HCT116 (cell line): Measurements from ENCODE around the gene USP10. TPM values are rescaled to one million over a fixed set of nuclear protein-coding genes. Genes with fewer than 3 reads are reported as not detected.

Source experiments
- ATAC-seq: fragments of 200-7000 bp; cut with Tn5 transposase; 2 replicates; pipeline ENCODE4 v1.9.1; 2020; ENCODE audit warnings: mild to moderate bottlenecking, moderate library complexity
- BruUV-seq: library from RNA; stranded (reverse); fragments of 400-500 nt; replicated peaks from 2 replicates; lab custom pipeline; 2021; lab: Mats Ljungman, UMichigan
- CTCF ChIA-PET: fragments of 300-600 bp; sonication (Branson Sonifier 250); formaldehyde crosslinking; loops from one replicate; lab custom pipeline; 2021; ENCODE audit warnings: antibody characterized with exemption; lab: Charles Lee
- POLR2A ChIA-PET: fragments of 300-600, 350-600 bp; sonication (Branson Sonifier 250); formaldehyde crosslinking; loops from one replicate; lab custom pipeline; 2021; ENCODE audit warnings: antibody characterized with exemption; lab: Charles Lee
- RAD21 ChIA-PET, 2 experiments: fragments of 300-600 bp; sonication (Branson Sonifier 250); formaldehyde crosslinking; loops; one replicate each; lab custom pipeline; 2023; ENCODE audit warnings: low total read pairs in 2 of 2; ENCODE audit not compliant: uncharacterized antibody in 2 of 2, unreplicated experiment in 2 of 2, low non-redundant PET in 1 of 2; lab: Charles Lee
- DNase-seq: peaks from one replicate; pipeline ENCODE4 v3.0.0-alpha.2; 2010; ENCODE audit warnings: low read depth, low spot score
- H2AFZ ChIP-seq: fragments of 200-600 bp; shearing (Covaris generic), sonication (generic); 2 replicates; pipeline ENCODE4 v1.6.1; 2017; ENCODE audit warnings: low read depth, mixed run types, mixed read lengths, antibody characterized with exemption, low read length; ENCODE audit not compliant: poor library complexity, severe bottlenecking
- H3K27ac ChIP-seq: 2 replicates; pipeline ENCODE4 v1.5.1; 2012; ENCODE audit warnings: low read depth, low read length
- H3K27me3 ChIP-seq: fragments of 200-600 bp; sonication (generic); 2 replicates; pipeline ENCODE4 v1.6.1; 2016; ENCODE audit warnings: mixed run types, low read length, mixed read lengths; ENCODE audit not compliant: insufficient read depth
- H3K36me3 ChIP-seq, 2 experiments: fragments of 200-500 bp in 1 of 2; fragments of 200-600 bp in 1 of 2; sonication (Bioruptor generic) in 1 of 2; sonication (generic) in 1 of 2; 2 replicates each; pipeline versions ENCODE4 v1.5.1 to v1.6.1; 2014 to 2016; ENCODE audit warnings: low read length in 2 of 2, inconsistent platforms in 1 of 2, mixed read lengths in 1 of 2, mixed run types in 1 of 2; ENCODE audit not compliant: insufficient read depth in 2 of 2, control insufficient read depth in 1 of 2
- H3K4me1 ChIP-seq, 2 experiments: fragments of 200-600 bp in 1 of 2; sonication (generic) in 1 of 2; 2 replicates each; pipeline versions ENCODE4 v1.5.1 to v1.6.1; 2012 to 2017; ENCODE audit warnings: low read length in 2 of 2, inconsistent platforms in 1 of 2, mild to moderate bottlenecking in 1 of 2, mixed read lengths in 1 of 2, mixed run types in 1 of 2, moderate library complexity in 1 of 2; ENCODE audit not compliant: insufficient read depth in 2 of 2, control insufficient read depth in 1 of 2
- H3K4me2 ChIP-seq: fragments of 200-600 bp; sonication (generic); 2 replicates; pipeline ENCODE4 v1.6.1; 2017; ENCODE audit warnings: mixed run types, low read length, mixed read lengths
- H3K4me3 ChIP-seq, 2 experiments: fragments of 200-600 bp in 1 of 2; sonication (generic) in 1 of 2; replicated peaks in 1 of 2; 2 replicates each; pipeline ENCODE4 v1.5.1; 2011 to 2016; ENCODE audit warnings: low read length in 2 of 2, control low read depth in 1 of 2, low read depth in 1 of 2, mild to moderate bottlenecking in 1 of 2, mixed read lengths in 1 of 2, mixed run types in 1 of 2
- H3K79me2 ChIP-seq: fragments of 200-600 bp; sonication (generic); 2 replicates; pipeline ENCODE4 v1.6.1; 2017; ENCODE audit warnings: mild to moderate bottlenecking, mixed run types, low read length, moderate library complexity, mixed read lengths; ENCODE audit not compliant: insufficient read depth
- H3K9ac ChIP-seq: fragments of 200-600 bp; sonication (generic); 2 replicates; pipeline ENCODE4 v1.6.1; 2016; ENCODE audit warnings: low read length, mixed read lengths
- H3K9me2 ChIP-seq: fragments of 200-600 bp; sonication (generic), shearing (Covaris generic); 2 replicates; pipeline ENCODE4 v1.6.1; 2017; ENCODE audit warnings: mixed run types, mild to moderate bottlenecking, moderate library complexity; ENCODE audit not compliant: insufficient read depth
- H3K9me3 ChIP-seq, 2 experiments: fragments of 200-500 bp in 1 of 2; fragments of 200-600 bp in 1 of 2; sonication (Bioruptor generic) in 1 of 2; sonication (generic) in 1 of 2; 2 replicates each; pipeline ENCODE4 v1.6.1; 2014 to 2017; ENCODE audit warnings: low read length in 2 of 2, mixed read lengths in 2 of 2, inconsistent platforms in 1 of 2, low read depth in 1 of 2, mild to moderate bottlenecking in 1 of 2, mixed run types in 1 of 2, moderate library complexity in 1 of 2; ENCODE audit not compliant: control insufficient read depth in 1 of 2, insufficient read depth in 1 of 2
- H4K20me1 ChIP-seq: fragments of 200-600 bp; sonication (generic), shearing (Covaris generic); 2 replicates; pipeline ENCODE4 v1.6.1; 2017; ENCODE audit warnings: mixed run types, mild to moderate bottlenecking, moderate library complexity; ENCODE audit not compliant: insufficient read depth
- CEBPB ChIP-seq: IDR thresholded peaks from 2 replicates; pipeline ENCODE4 v1.6.1; 2012; ENCODE audit warnings: low read depth
- ELF1 ChIP-seq: IDR thresholded peaks from 2 replicates; pipeline ENCODE4 v1.6.1; 2012; ENCODE audit warnings: low read depth, borderline replicate concordance
- EZH2 ChIP-seq: fragments of 200-600 bp; sonication (generic); IDR thresholded peaks from 2 replicates; pipeline ENCODE4 v1.6.1; 2017; ENCODE audit warnings: antibody characterized with exemption, mixed run types
- EZH2phosphoT487 ChIP-seq: fragments of 200-600 bp; IDR thresholded peaks from 2 replicates; pipeline ENCODE4 v1.6.1; 2018; ENCODE audit warnings: antibody characterized with exemption, borderline replicate concordance
- JUND ChIP-seq: IDR thresholded peaks from 2 replicates; pipeline ENCODE4 v1.6.1; 2012
- POLR2A ChIP-seq: IDR thresholded peaks from 2 replicates; pipeline ENCODE4 v1.7.0; 2011; ENCODE audit warnings: borderline replicate concordance; ENCODE audit not compliant: insufficient read depth, insufficient read length; ENCODE audit errors: extremely low read depth
- POLR2AphosphoS5 ChIP-seq: IDR thresholded peaks from 2 replicates; pipeline ENCODE4 v1.6.1; 2011; ENCODE audit warnings: mild to moderate bottlenecking, low read depth, low read length, moderate library complexity
- RAD21 ChIP-seq: IDR thresholded peaks from 2 replicates; pipeline ENCODE4 v1.6.1; 2012; ENCODE audit warnings: low read depth, mild to moderate bottlenecking
- SIN3A ChIP-seq: IDR thresholded peaks from 2 replicates; pipeline ENCODE4 v1.6.1; 2012; ENCODE audit warnings: low read depth
- SP1 ChIP-seq: IDR thresholded peaks from 2 replicates; pipeline ENCODE4 v1.6.1; 2012; ENCODE audit warnings: low read depth
- SRF ChIP-seq: IDR thresholded peaks from 2 replicates; pipeline ENCODE4 v1.6.1; 2012; ENCODE audit warnings: low read depth
- TCF7L2 ChIP-seq: IDR thresholded peaks from 2 replicates; pipeline ENCODE4 v1.7.0; 2011; ENCODE audit warnings: borderline replicate concordance, inconsistent platforms; ENCODE audit not compliant: insufficient read depth, insufficient read length; ENCODE audit errors: extremely low read depth
- ZFX ChIP-seq: fragments of 450-650 bp; IDR thresholded peaks from 2 replicates; pipeline ENCODE4 v1.6.1; 2017
- ZNF274 ChIP-seq: fragments of 200-500 bp; sonication (Bioruptor generic); IDR thresholded peaks from 2 replicates; pipeline ENCODE4 v1.6.1; 2014; ENCODE audit warnings: mild to moderate bottlenecking, low read depth, low read length, inconsistent platforms
- intact Hi-C: fragments of 100-400 bp; cut with micrococcal nuclease; formaldehyde crosslinking; loops from 2 replicates; pipeline ENCODE4 v1.10.0; 2022
- total RNA-seq: library from RNA; stranded (reverse); gene quantifications from one replicate; pipeline ENCODE4 v1.2.1, GENCODE V29; 2021; ENCODE audit not compliant: unreplicated experiment
- TF ChIP-seq, protein P1 (sequence below): IDR thresholded peaks from 2 replicates; pipeline ENCODE4 v1.6.1; 2012
- TF ChIP-seq, protein P2 (sequence below): IDR thresholded peaks from 2 replicates; pipeline ENCODE4 v1.6.1; 2012
- TF ChIP-seq, protein P3 (sequence below), 3 experiments: fragments of 200-600 bp in 1 of 3; sonication (generic) in 1 of 3; IDR thresholded peaks in 2 of 3; conservative IDR thresholded peaks in 1 of 3; 2 replicates each; pipeline ENCODE4 v1.5.1; 2012 to 2017; ENCODE audit warnings: low read depth in 2 of 3, low read length in 2 of 3, antibody characterized with exemption in 1 of 3, borderline replicate concordance in 1 of 3, control low read depth in 1 of 3, mild to moderate bottlenecking in 1 of 3, mixed read lengths in 1 of 3, mixed run types in 1 of 3, moderate library complexity in 1 of 3; ENCODE audit not compliant: insufficient read depth in 1 of 3
- TF ChIP-seq, protein P4 (sequence below): IDR thresholded peaks from 2 replicates; pipeline ENCODE4 v1.6.1; 2012; ENCODE audit warnings: low read depth

The USP10 gene
- total RNA-seq, 1 experiment from 2014 or later: 175 TPM

DNA sequence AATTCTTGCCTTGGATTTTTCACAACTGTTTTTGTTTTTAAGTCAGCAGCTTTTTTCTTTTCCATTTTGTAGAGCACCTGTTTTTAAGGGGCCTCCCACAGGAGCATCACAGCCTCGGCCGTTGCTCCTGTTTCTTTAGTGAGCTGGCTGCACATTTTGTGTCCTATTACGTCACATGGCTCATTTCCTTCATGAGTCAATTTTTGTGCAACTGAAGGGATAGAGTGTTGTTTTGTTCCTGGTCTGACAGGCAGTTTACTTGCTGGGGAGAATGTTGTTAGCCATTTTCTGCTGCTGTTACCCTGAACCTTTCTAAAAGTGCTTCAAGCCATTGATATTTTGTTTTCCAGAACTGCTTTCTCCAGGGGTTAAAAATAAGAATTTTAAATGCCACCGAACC is 75.0 kb downstream of the USP10 start (continued):
- TF ChIP-seq CEBPB (no peak), EZH2 (no peak), ELF1 (no peak), SRF (no peak)
- TF ChIP-seq, protein P1, sequence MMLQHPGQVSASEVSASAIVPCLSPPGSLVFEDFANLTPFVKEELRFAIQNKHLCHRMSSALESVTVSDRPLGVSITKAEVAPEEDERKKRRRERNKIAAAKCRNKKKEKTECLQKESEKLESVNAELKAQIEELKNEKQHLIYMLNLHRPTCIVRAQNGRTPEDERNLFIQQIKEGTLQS: no peak

DNA sequence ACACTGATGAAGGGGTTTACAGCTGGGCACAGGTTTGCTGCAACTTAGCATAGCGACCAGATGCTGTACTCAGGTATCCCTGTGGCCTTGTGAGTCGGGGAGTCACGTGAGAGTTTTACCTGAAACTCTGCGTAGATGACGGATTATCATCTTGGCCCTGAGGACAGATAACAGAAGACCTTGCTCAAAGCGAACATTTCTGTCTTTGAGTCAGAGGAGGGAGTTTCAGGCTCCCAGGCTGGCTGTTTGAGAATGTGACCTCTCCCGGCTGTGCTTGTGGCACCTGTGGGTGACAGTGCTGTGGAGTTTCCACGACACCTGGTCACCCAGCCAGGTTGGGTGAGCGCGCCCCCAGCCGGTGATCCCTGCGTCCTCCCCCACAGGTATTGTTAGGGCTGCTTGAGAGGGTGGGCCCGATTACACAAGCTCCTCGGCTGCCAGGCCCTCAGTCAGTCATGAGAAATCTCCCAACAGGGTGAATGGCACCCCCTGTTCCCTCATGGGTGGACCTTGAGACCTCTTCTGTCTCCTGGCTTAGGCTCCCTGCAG is 75.5 kb downstream of the USP10 start:
- Histone ChIP-seq H2AFZ (no peak overlapping the region), H4K20me1 (no peaks in the 10 kb centered on the region), H3K36me3 (peaks cover 48 to 71% of the 10 kb centered on the region in 2 experiments), H3K79me2 (peaks cover 33% of the 10 kb centered on the region), H3K4me2 (no peak overlapping the region), H3K9me2 (no peaks in the 10 kb centered on the region), H3K27ac (no peak overlapping the region), H3K9ac (no peak overlapping the region), H3K4me3 (no peak overlapping the region), H3K4me1 (no peaks in the 10 kb centered on the region), H3K9me3 (no peaks in the 10 kb centered on the region), H3K27me3 (no peaks in the 10 kb centered on the region)
- no peak for TF ChIP-seq SP1
- TF ChIP-seq, protein P2, sequence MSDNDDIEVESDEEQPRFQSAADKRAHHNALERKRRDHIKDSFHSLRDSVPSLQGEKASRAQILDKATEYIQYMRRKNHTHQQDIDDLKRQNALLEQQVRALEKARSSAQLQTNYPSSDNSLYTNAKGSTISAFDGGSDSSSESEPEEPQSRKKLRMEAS: no peak
- TF ChIP-seq JUND: no peak
- TF ChIP-seq, protein P3, sequence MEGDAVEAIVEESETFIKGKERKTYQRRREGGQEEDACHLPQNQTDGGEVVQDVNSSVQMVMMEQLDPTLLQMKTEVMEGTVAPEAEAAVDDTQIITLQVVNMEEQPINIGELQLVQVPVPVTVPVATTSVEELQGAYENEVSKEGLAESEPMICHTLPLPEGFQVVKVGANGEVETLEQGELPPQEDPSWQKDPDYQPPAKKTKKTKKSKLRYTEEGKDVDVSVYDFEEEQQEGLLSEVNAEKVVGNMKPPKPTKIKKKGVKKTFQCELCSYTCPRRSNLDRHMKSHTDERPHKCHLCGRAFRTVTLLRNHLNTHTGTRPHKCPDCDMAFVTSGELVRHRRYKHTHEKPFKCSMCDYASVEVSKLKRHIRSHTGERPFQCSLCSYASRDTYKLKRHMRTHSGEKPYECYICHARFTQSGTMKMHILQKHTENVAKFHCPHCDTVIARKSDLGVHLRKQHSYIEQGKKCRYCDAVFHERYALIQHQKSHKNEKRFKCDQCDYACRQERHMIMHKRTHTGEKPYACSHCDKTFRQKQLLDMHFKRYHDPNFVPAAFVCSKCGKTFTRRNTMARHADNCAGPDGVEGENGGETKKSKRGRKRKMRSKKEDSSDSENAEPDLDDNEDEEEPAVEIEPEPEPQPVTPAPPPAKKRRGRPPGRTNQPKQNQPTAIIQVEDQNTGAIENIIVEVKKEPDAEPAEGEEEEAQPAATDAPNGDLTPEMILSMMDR (IDR thresholded peaks at IDR 0.05 in 2 of 3, conservative IDR thresholded peaks at IDR 0.05 in 1 of 3; ENCODE audit: borderline replicate concordance in 1 of 3, insufficient read depth in 1 of 3, low read depth in 2 of 3, low read length in 2 of 3): no peak
- TF ChIP-seq SIN3A: no peak
- TF ChIP-seq RAD21: no peak
- TF ChIP-seq, protein P1: no peak
- TF ChIP-seq TCF7L2: no peak
- TF ChIP-seq, protein P4, sequence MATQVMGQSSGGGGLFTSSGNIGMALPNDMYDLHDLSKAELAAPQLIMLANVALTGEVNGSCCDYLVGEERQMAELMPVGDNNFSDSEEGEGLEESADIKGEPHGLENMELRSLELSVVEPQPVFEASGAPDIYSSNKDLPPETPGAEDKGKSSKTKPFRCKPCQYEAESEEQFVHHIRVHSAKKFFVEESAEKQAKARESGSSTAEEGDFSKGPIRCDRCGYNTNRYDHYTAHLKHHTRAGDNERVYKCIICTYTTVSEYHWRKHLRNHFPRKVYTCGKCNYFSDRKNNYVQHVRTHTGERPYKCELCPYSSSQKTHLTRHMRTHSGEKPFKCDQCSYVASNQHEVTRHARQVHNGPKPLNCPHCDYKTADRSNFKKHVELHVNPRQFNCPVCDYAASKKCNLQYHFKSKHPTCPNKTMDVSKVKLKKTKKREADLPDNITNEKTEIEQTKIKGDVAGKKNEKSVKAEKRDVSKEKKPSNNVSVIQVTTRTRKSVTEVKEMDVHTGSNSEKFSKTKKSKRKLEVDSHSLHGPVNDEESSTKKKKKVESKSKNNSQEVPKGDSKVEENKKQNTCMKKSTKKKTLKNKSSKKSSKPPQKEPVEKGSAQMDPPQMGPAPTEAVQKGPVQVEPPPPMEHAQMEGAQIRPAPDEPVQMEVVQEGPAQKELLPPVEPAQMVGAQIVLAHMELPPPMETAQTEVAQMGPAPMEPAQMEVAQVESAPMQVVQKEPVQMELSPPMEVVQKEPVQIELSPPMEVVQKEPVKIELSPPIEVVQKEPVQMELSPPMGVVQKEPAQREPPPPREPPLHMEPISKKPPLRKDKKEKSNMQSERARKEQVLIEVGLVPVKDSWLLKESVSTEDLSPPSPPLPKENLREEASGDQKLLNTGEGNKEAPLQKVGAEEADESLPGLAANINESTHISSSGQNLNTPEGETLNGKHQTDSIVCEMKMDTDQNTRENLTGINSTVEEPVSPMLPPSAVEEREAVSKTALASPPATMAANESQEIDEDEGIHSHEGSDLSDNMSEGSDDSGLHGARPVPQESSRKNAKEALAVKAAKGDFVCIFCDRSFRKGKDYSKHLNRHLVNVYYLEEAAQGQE: no peak
- TF ChIP-seq CEBPB: no peak
- TF ChIP-seq ELF1: no peak
- no peak for TF ChIP-seq POLR2AphosphoS5
- TF ChIP-seq EZH2phosphoT487: no peak
- TF ChIP-seq ZFX: no peak
- TF ChIP-seq ZNF274: no peak
- no peak for TF ChIP-seq POLR2A
- no peak for TF ChIP-seq SRF
- ChIA-PET CTCF (interaction anchor here (0.6 to 1.4 kb wide), 2 partner anchors 9 to 177 kb away, joined by 3 to 4 read pairs; no protein-coding TSS in a partner anchor), RAD21 (no interaction called here), POLR2A (no interaction called here)
- BruUV-seq: no TSS peak
- intact Hi-C loops: no loop called here
- no peak for ATAC-seq
- no peak for DNase-seq
